Measurements from ENCODE around the gene MYH13.

Gene MYH13

DNA sequence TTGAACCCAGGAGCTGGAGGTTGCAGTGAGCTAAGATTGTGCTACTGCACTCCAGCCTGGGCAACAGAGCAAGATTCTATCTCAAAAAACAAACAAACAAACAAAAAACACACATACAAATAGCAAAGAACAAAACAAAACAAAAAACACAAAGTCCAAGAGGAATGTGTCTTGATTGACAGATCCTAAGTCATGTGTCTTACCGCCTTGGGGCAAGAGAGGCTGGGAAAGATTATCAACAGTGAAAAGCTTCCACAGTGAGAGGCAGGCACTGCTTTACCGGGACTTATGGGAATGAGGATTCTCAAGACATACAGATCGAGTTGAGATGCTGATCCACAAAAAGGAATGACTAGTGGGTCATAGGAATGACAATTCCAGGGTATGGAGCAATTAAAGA lies 111.7 kb downstream of the MYH13 start:
- no peak overlapping the region for H3K4me3 ChIP-seq (ENCODE audit: low read depth, low read length)

DNA sequence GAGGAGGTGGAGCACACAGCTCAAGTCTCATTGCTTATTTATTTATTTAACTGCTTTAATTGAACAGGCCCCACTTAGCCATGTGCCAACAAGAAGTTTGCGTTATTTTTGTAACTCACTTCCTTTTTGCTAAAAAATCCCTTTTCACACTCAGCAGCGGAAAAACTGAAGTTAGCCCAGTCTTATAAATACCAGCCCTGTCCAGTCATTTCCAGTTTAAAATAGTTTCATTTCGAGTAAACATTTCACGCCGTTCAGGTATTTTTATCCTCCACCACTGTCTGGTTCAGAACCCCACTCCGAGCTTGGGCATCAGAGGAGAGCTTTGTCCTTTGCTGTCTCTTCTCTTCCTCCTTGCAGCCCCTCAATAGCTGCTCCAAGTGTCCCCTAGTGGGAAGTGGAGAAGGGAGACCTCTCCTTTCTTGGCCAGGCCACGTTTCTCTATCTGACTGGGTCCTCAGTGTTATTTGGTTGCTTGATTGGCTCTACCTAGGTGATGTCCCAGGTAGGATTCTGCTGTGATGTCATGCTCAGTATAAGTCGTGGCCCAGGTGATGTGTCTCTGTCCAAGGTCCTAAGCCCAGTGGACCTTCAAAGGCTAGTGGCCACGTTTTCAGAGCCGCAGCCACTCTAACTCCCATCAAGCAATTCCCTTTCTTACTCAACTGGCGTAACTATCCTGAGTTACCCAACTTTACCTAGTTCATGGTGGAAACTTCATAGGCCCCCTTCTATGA lies 121.4 kb downstream of the MYH13 start:
- no peak overlapping the region for H3K4me3 ChIP-seq (ENCODE audit: low read depth, low read length)

All from iPS-11a (cell line).